Renal cortex interstitium (tissue), 11 donors: ENCODE data around the gene AIFM2. TPM values are rescaled to one million over a fixed set of nuclear protein-coding genes. Genes with fewer than 3 reads are reported as not detected.

Experiments
- DNase-seq, 11 donors: peaks; one replicate each; pipeline ENCODE4 v3.0.0-alpha.2; 2013; ENCODE audit warnings: low read depth in 9 of 11, low spot score in 4 of 11; ENCODE audit errors: extremely low read depth in 1 of 11
- polyA plus RNA-seq, 3 donors: library from polyadenylated mRNA; unstranded; fragments of 120-200 nt; gene quantifications; one replicate each; pipeline ENCODE4 v1.2.1, GENCODE V29; 2013; ENCODE audit not compliant: insufficient read length in 3 of 3

Gene AIFM2
- polyA plus RNA-seq, 3 donors = 5.1 to 7.2 (median 5.1) TPM

DNA sequence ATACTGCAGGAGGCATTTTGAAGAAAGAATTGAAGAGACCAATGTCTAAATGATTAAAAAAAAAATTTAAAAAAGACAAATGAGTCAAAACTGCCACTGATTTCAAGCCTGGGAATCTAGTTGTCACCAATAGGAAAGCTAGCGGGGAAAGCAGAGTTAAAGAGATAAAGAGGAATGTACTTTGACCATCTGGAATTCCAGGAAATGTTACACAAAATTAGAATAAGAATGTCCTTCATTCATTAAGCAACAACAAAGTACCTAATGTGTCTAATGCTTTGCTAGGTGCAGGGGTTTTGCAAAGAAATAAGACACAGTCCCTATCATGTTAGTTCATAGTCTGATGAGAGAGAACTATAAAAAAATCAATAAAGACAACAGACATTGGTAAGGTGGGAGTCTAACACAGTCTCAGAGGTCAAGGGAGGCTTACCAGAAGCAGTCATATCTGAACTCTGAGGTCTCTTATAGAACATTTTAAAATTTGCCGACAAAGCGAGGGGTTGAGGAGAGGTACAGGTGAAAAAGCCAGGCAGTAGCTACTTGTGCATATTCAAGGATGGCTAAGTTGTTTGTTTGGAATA, 22.7 kb upstream of the AIFM2 start:
- no peak for DNase-seq

DNA sequence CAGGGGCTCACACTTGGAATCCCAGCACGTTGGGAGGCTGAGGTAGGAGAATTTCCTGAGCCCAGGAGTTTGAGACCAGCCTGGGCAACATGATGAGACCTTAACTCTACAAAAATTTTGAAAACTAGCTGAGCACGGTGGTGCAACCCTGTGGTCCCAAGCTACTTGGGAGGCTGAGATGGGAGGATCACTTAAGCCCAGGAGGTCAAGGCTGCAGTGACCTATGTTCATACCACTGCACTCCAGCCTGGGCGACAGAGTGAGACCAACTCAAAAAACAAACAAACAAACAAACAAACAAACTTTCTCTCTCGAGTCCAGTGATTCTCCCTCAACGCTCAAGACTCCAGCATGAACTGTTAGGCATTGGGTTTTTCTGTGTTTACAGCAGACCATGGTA, 15.9 kb upstream of the AIFM2 start:
- DNase-seq = no peak

DNA sequence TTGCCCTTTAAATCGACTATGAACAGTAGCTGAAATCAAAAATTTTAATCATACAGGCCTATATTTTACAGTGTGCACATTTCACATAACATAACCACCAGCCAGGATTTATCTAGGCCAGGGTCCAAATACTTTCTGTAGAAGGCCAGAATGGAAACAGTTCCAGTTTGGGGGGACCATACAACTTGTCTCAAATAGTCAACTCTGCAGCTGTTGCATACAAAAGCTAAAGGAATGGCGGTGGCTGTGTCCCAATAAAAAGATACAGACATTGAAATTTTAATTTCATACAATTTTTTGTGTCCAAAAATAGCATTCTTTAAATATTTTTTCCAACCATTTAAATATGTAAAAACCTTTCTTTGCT, 14.6 kb upstream of the AIFM2 start:
- DNase-seq = peak in 1 of 11 donors; percentile 36

DNA sequence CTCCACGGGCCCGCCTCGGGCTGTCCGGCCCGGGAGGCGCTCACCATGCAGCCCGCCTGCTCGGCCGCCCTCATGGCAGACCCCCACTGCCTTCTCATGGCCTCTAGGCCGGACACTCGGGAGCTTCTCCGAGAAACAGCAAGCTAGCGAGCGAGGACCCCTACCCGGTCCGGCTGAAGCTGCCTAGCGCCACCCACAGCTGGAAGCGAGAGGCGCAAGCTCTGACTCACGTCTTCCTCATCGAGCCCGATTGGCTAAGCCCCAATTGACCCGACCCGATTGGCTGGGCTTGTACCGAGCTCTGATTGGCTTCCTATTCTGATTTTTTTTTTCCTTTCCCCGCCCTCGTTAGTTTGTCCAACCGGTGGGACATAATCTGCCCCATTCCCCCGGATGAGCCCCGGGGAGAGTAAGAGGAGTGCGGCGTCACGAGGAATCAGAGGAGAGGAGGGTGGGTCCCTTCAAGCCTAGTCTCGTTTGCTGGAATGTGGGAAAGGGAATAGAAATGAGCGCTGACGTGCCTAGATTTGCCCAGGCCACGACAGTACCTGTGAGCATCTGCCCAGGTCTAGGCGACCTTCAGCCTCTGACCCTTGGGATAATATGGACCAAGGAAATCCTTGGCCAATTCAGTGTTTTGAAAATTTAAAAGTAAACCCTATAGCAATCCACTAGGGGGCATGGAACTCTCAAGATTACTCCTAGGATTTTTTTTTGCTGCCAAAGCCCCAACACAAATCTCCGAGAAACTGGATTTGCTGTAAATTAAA, 14.0 kb upstream of the AIFM2 start, which contains the start of gene TYSND1:
Gene TYSND1 (minus strand): TSS at position 212 of the 770 bp plus-strand sequence. CDS start 114 bp downstream, at position 98.
- peak; percentile 95 to 99 (median 97) for DNase-seq

DNA sequence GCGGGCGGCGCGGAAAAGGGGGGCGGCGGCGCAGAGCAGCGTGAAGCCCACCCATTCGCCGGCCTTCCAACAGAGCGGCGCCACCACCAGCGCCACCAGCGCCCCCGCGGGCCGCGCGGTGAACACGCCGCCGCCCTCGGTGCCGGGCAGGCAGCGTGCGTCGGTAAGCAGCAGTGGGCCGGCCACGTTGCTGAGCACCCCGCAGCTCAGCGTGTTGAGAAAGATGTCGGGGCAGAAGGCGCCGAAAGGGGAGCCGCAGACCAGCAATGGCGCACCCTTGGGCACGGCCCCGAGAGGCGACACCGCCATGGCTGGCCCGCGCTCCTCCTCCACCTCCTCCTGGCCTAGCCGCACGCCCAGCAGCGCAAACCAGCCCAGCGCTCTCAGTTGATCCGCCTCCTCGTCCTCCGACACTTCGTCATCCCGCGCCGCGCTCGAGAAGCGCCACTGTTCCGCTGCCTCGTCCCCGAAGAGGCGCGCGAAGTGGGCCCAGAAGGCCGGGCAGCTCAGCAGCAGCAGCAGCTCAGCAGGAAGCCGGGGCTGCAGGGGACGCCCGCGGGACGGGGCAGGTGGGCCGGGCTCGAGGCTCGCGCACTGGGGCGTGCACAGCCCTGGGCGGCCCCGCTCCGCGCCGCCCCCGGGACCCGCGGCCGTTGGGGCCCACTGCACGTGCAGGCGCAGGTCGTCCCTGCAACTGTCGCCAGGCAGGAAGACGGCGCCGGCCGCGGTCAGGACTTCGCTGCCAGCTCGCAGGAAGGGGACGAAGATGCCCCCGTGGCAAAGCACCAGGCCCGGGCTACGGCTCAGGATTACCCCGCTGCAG, 13.3 kb upstream of the AIFM2 start:
- peak in 9 of 11 donors; percentile 34 to 71 (median 60) for DNase-seq

GRCh38 chr10:70145166-70145665, 12.6 kb upstream of the AIFM2 start:
- no peak for DNase-seq

GRCh38 chr10:70144372-70145110, 11.9 kb upstream of the AIFM2 start:
- no peak for DNase-seq

GRCh38 chr10:70142555-70142954, 9.9 kb upstream of the AIFM2 start:
- no peak for DNase-seq

DNA sequence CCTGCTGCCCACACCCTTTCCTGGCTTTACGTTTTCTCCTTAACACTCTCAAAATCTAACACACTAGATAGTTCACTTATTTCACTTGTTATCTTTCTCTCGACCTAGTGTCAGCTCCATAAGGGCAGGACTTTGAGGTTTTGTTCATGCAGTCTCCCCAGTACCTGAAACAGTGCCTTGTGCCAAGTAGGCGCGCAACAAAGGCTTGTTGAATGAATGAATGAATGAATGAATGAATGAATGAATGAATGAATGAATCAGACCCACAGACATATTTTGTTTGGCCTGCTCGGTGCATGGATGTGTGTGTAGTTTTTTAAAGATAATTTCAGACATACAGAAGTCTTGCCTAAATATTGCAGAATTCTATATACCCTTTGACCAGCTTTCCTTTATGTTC, 7.7 kb upstream of the AIFM2 start:
- no peak for DNase-seq

GRCh38 chr10:70139997-70140250, 7.3 kb upstream of the AIFM2 start:
- DNase-seq = no peak

DNA sequence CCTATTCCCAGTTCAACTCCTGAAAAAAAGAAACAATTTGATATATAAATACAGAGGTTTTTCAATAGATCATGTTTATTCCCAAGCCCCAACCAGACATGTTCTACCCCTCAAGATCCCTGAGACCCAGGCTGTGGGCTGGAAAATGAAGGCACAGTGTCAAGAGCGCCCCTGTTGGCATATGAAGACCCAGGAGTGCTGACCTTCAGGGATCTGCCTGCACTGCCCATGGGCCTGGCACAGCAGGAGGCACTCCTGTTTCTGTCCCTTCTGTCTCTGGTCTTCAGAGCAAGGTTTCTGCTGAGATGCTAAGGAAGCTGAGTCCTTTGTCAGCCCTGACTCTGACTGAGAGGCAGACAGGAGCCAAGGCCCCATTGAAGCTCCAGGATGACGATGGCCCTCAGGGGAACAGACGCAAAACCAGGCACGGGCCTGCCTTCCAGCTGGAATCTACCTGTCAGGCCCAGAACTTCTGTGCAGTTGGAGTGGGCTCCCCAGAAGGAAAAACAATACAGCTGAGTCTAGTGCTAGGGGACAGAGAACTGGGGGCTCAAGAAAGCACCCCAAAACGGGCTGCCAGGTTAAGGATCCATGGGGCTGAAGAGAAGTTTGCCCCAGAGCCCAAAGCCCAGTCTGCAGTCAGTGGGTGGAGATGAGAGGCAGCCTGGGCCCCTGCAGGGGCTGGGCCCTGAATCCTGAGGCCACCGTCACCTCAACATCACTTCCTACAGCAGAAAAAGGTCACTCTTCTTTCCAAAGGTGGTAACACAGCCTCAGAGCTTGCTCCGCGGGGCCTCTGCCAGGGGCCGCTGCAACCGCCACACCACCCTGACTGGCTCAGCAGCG, 6.7 kb upstream of the AIFM2 start:
- no peak for DNase-seq

- DNase-seq = no peak
Measured at GRCh38 chr10:70137927-70138883, 5.6 kb upstream of the AIFM2 start.

- no peak for DNase-seq
Measured at GRCh38 chr10:70137135-70137534, 4.5 kb upstream of the AIFM2 start.

DNA sequence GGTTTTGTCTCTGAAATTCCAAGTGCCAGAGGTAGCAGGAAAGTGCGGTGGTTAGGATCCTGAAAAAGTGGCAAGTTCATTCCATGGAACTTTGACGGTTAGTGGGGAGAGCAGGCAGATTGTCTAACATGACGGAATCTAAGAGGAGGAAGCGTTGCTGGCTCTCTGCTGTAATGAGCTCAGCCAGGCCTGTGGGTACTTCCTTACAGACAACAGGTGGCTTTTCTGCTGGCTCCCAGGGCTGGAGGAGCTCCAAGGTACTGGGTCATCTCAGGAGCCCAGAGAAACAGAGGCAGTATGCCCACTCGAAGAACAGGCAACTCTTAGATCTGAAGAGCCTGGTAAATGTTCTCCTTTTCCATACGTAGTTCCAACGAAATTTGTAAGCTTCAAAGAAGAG, 3.1 kb upstream of the AIFM2 start:
- no peak for DNase-seq

- DNase-seq = no peak
Measured at GRCh38 chr10:70135046-70135445, 2.4 kb upstream of the AIFM2 start.

- no peak for DNase-seq
Measured at GRCh38 chr10:70131560-70131937, 1.1 kb downstream of the AIFM2 start.

GRCh38 chr10:70130878-70131559, 1.6 kb downstream of the AIFM2 start:
- no peak for DNase-seq
